ENCODE measurements around the gene KCTD12. TPM values are rescaled to one million over a fixed set of nuclear protein-coding genes. Genes with fewer than 3 reads are reported as not detected.

KCTD12 gene
- total RNA-seq = 152 TPM

DNA sequence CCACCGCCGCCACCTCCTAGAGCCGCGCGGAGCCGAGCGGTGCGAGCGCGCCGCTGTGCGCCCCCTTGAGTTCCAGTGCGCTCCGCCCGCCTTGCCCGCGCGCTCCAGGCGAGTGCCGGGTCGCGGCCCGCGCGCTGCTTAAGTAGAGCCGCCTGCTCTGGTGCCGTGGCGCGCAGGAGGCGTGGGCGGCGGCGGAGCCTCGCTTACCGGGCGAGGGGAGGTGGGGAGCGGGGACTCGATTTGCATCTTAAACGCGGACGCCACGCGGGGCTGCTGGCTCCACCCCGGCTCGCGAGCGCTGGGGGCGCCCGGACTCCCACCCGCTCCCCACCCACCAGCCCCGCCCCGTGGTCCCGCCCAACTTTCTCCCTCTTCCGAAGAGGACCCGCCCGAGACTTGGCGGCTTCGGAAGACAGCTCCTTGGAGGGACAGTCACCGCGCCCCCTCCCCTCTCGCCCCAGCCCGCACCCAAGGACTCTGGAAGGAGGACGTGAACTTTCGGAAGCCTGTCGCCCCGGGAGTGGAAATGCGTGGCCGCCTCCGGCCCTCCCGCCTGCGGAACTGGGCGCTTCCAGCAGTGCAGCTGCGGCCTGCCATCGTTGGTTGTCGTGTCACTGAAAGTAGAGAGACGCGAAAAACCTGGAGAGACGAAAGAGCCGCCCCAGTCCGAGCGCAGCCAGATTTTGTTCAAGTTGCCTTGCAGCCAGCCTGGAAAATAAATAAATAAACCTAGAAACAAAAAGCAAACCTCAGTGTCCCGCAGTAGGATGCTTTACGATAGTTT lies at the start of gene KCTD12:
Gene KCTD12 (minus strand): TSS at position 114 of the 784 bp plus-strand sequence. CDS start 257 bp downstream, outside the sequence.

Other genes with a start within 250 kb of the KCTD12 start
- gene ACOD1, start 62.1 kb upstream of the KCTD12 start, total RNA-seq = not detected
- gene CLN5, start 105.7 kb upstream of the KCTD12 start, total RNA-seq = 36.9 TPM
- 117 TPM for gene FBXL3, start 140.8 kb upstream of the KCTD12 start, total RNA-seq